Neural cell (in vitro differentiated cells): ENCODE results near the gene GTF2E1. TPM values are rescaled to one million over a fixed set of nuclear protein-coding genes. Genes with fewer than 3 reads are reported as not detected.

Source experiments
- H2AFZ ChIP-seq: fragments of 200-600, 300-800 bp; sonication (generic), shearing (Covaris generic); 2 replicates; pipeline ENCODE4 v1.6.0; 2014; ENCODE audit warnings: low read depth, mild to moderate bottlenecking, antibody characterized with exemption, low read length, moderate library complexity
- H3F3A ChIP-seq: fragments of 200-600 bp; shearing (Covaris generic); 2 replicates; pipeline ENCODE4 v1.6.1; 2016; ENCODE audit warnings: mild to moderate bottlenecking, moderate library complexity, mixed read lengths, antibody characterized with exemption, low read length; ENCODE audit not compliant: insufficient read depth, poor library complexity, severe bottlenecking
- H3K27ac ChIP-seq: fragments of 200-600, 300-800 bp; sonication (generic), shearing (Covaris generic); 2 replicates; pipeline ENCODE4 v1.5.1; 2014; ENCODE audit warnings: mild to moderate bottlenecking, low read length, moderate library complexity
- H3K27me3 ChIP-seq: fragments of 300-800, 200-600 bp; sonication (generic), shearing (Covaris generic); 2 replicates; pipeline ENCODE4 v1.6.0; 2014; ENCODE audit warnings: mild to moderate bottlenecking, low read depth, low read length, moderate library complexity; ENCODE audit not compliant: insufficient read depth
- H3K36me3 ChIP-seq: fragments of 300-800, 200-600 bp; sonication (generic), shearing (Covaris generic); 2 replicates; pipeline ENCODE4 v1.5.1; 2014; ENCODE audit warnings: mild to moderate bottlenecking, antibody characterized with exemption, low read length, moderate library complexity; ENCODE audit not compliant: insufficient read depth
- H3K4me2 ChIP-seq: fragments of 300-800, 200-600 bp; sonication (generic), shearing (Covaris generic); 2 replicates; pipeline ENCODE4 v1.6.0; 2014; ENCODE audit warnings: mild to moderate bottlenecking, low read length
- H3K4me3 ChIP-seq: fragments of 300-800, 200-600 bp; sonication (generic), shearing (Covaris generic); 2 replicates; pipeline ENCODE4 v1.5.1; 2014; ENCODE audit warnings: mild to moderate bottlenecking, low read length, moderate library complexity
- H3K79me2 ChIP-seq: fragments of 200-600 bp; shearing (Covaris generic); replicated peaks from 2 replicates; pipeline ENCODE4 v1.6.0; 2014; ENCODE audit warnings: mild to moderate bottlenecking, low read length, moderate library complexity; ENCODE audit not compliant: insufficient read depth
- H3K9ac ChIP-seq: fragments of 300-800, 200-600 bp; sonication (generic), shearing (Covaris generic); 2 replicates; pipeline ENCODE4 v1.6.1; 2016; ENCODE audit warnings: mild to moderate bottlenecking, low read length, mixed read lengths
- H3K9me2 ChIP-seq: fragments of 200-600 bp; shearing (Covaris generic); 2 replicates; pipeline ENCODE4 v1.6.1; 2016; ENCODE audit warnings: mild to moderate bottlenecking, low read length, mixed read lengths; ENCODE audit not compliant: insufficient read depth
- H3K9me3 ChIP-seq: fragments of 200-600, 300-800 bp; sonication (generic), shearing (Covaris generic); 2 replicates; pipeline ENCODE4 v1.6.1; 2016; ENCODE audit warnings: mild to moderate bottlenecking, mixed run types, low read length, moderate library complexity, mixed read lengths
- H4K20me1 ChIP-seq: fragments of 200-600 bp; shearing (Covaris generic); 2 replicates; pipeline ENCODE4 v1.6.1; 2016; ENCODE audit warnings: mild to moderate bottlenecking, mixed run types; ENCODE audit not compliant: insufficient read depth
- CTCF ChIP-seq: fragments of 450-650 bp; IDR thresholded peaks from 2 replicates; pipeline ENCODE4 v1.5.1; 2014; ENCODE audit warnings: antibody characterized with exemption, mild to moderate bottlenecking, moderate library complexity; ENCODE audit not compliant: poor library complexity, severe bottlenecking
- EP300 ChIP-seq: fragments of 450-650 bp; conservative IDR thresholded peaks from 2 replicates; pipeline ENCODE4 v1.6.1; 2014; ENCODE audit warnings: antibody characterized with exemption, mild to moderate bottlenecking, moderate library complexity; ENCODE audit not compliant: poor library complexity, severe bottlenecking
- EZH2 ChIP-seq: fragments of 200-600, 300-800 bp; shearing (Covaris generic), sonication (generic); IDR thresholded peaks from 2 replicates; pipeline ENCODE4 v1.6.1; 2014; ENCODE audit warnings: antibody characterized with exemption, low read length, borderline replicate concordance, mild to moderate bottlenecking; ENCODE audit not compliant: insufficient read depth, poor library complexity, severe bottlenecking
- MXI1 ChIP-seq: fragments of 450-650 bp; conservative IDR thresholded peaks from 2 replicates; pipeline ENCODE4 v1.6.1; 2014; ENCODE audit warnings: antibody characterized with exemption, mild to moderate bottlenecking; ENCODE audit not compliant: poor library complexity, severe bottlenecking
- POLR2AphosphoS5 ChIP-seq: IDR thresholded peaks from 2 replicates; pipeline ENCODE4 v1.6.1; 2012
- RAD21 ChIP-seq: fragments of 450-650 bp; conservative IDR thresholded peaks from 2 replicates; pipeline ENCODE4 v1.6.1; 2014; ENCODE audit warnings: antibody characterized with exemption, mild to moderate bottlenecking, moderate library complexity
- REST ChIP-seq: IDR thresholded peaks from 2 replicates; pipeline ENCODE4 v1.6.1; 2012; ENCODE audit warnings: borderline replicate concordance
- SMC3 ChIP-seq: fragments of 450-650 bp; conservative IDR thresholded peaks from 2 replicates; pipeline ENCODE4 v1.6.1; 2014; ENCODE audit warnings: antibody characterized with exemption, mild to moderate bottlenecking, moderate library complexity; ENCODE audit not compliant: poor library complexity
- TAF1 ChIP-seq: IDR thresholded peaks from 2 replicates; pipeline ENCODE4 v1.6.1; 2012; ENCODE audit warnings: low read depth
- polyA plus RNA-seq: library from polyadenylated mRNA; depleted of rRNA; stranded (reverse); fragments of >200 nt; gene quantifications from 2 replicates; pipeline ENCODE4 v1.2.3, GENCODE V29; 2014

GTF2E1 gene
- polyA plus RNA-seq, 1 donor from 2014 or later: 25.1 TPM

GRCh38 chr3:120801484-120801883 is 58.9 kb downstream of the GTF2E1 start:
- Histone ChIP-seq H3F3A (no peaks in the 10 kb centered on the region), H3K27me3 (no peaks in the 10 kb centered on the region), H4K20me1 (no peaks in the 10 kb centered on the region), H3K4me2 (no peak overlapping the region), H3K79me2 (no peaks in the 10 kb centered on the region), H3K36me3 (no peaks in the 10 kb centered on the region), H3K27ac (no peak overlapping the region), H2AFZ (no peak overlapping the region), H3K4me3 (no peak overlapping the region), H3K9me2 (no peaks in the 10 kb centered on the region), H3K9ac (no peak overlapping the region), H3K9me3 (no peaks in the 10 kb centered on the region)
- TF ChIP-seq RAD21: no peak
- TF ChIP-seq SMC3: no peak
- TF ChIP-seq CTCF: no peak
- TF ChIP-seq EZH2: no peak
- TF ChIP-seq REST: no peak
- no peak for TF ChIP-seq TAF1
- TF ChIP-seq MXI1: no peak
- no peak for TF ChIP-seq POLR2AphosphoS5
- TF ChIP-seq EP300: no peak

- Histone ChIP-seq H3K9ac (no peak overlapping the region), H3K9me2 (no peaks in the 10 kb centered on the region), H3K79me2 (no peaks in the 10 kb centered on the region), H2AFZ (no peak overlapping the region), H3K27me3 (no peaks in the 10 kb centered on the region), H3K4me2 (no peak overlapping the region), H3K4me3 (no peak overlapping the region), H3K9me3 (no peaks in the 10 kb centered on the region), H3F3A (no peaks in the 10 kb centered on the region), H3K36me3 (no peaks in the 10 kb centered on the region), H4K20me1 (no peaks in the 10 kb centered on the region), H3K27ac (no peak overlapping the region)
- TF ChIP-seq MXI1: no peak
- TF ChIP-seq REST: no peak
- no peak for TF ChIP-seq SMC3
- no peak for TF ChIP-seq POLR2AphosphoS5
- TF ChIP-seq EZH2: no peak
- no peak for TF ChIP-seq EP300
- no peak for TF ChIP-seq RAD21
- no peak for TF ChIP-seq CTCF
- TF ChIP-seq TAF1: no peak
These were observed 60.4 kb downstream of the GTF2E1 start for GRCh38 chr3:120802916-120803315.
